Endodermal cell (in vitro differentiated cells): ENCODE results near the gene ITIH5. TPM values are rescaled to one million over a fixed set of nuclear protein-coding genes. Genes with fewer than 3 reads are reported as not detected.

Experiments used
- DNase-seq: peaks from one replicate; pipeline ENCODE4 v3.0.0-alpha.2; 2017
- H3K27ac ChIP-seq: 2 replicates; pipeline ENCODE4 v1.5.1; 2013; ENCODE audit warnings: mild to moderate bottlenecking, low read depth, low read length, moderate library complexity
- H3K27me3 ChIP-seq: 2 replicates; pipeline ENCODE4 v1.6.1; 2013; ENCODE audit warnings: mild to moderate bottlenecking, low read length, moderate library complexity; ENCODE audit not compliant: insufficient read depth, control insufficient read depth, poor library complexity, severe bottlenecking
- H3K36me3 ChIP-seq: 2 replicates; pipeline ENCODE4 v1.7.0; 2013; ENCODE audit warnings: mild to moderate bottlenecking, low read length, moderate library complexity; ENCODE audit not compliant: control insufficient read depth, insufficient read depth
- H3K4me1 ChIP-seq: one replicate; pipeline ENCODE4 v1.7.0; 2013; ENCODE audit warnings: low read length; ENCODE audit not compliant: control insufficient read depth, insufficient read depth
- H3K4me3 ChIP-seq: 2 replicates; pipeline ENCODE4 v1.5.1; 2013; ENCODE audit warnings: mild to moderate bottlenecking, low read length, moderate library complexity
- H3K9ac ChIP-seq: 2 replicates; pipeline ENCODE4 v1.6.1; 2013; ENCODE audit warnings: mild to moderate bottlenecking, low read length, moderate library complexity; ENCODE audit not compliant: poor library complexity, severe bottlenecking; ENCODE audit errors: extremely low read depth
- H3K9me3 ChIP-seq: 2 replicates; pipeline ENCODE4 v1.6.1; 2013; ENCODE audit warnings: mild to moderate bottlenecking, low read length, moderate library complexity; ENCODE audit not compliant: control insufficient read depth
- H3K27ac Mint-ChIP-seq: 2 replicates; pipeline ENCODE4 v1.8.0; 2020; ENCODE audit warnings: mixed read lengths
- H3K27me3 Mint-ChIP-seq: 2 replicates; pipeline ENCODE4 v1.8.0; 2021; ENCODE audit warnings: mild to moderate bottlenecking, mixed read lengths; ENCODE audit not compliant: insufficient read depth
- H3K36me3 Mint-ChIP-seq: 2 replicates; pipeline ENCODE4 v1.8.0; 2020; ENCODE audit warnings: low read depth, mixed read lengths
- H3K4me1 Mint-ChIP-seq: 2 replicates; pipeline ENCODE4 v1.8.0; 2020; ENCODE audit warnings: mixed read lengths
- H3K4me3 Mint-ChIP-seq: 2 replicates; pipeline ENCODE4 v1.8.0; 2020; ENCODE audit warnings: mild to moderate bottlenecking, moderate library complexity, mixed read lengths
- H3K9me3 Mint-ChIP-seq: 2 replicates; pipeline ENCODE4 v1.8.0; 2020; ENCODE audit warnings: mild to moderate bottlenecking, mixed read lengths
- CTCF ChIP-seq: fragments of 200-600 bp; sonication (generic); conservative IDR thresholded peaks from 2 replicates; pipeline ENCODE4 v1.5.0; 2021; ENCODE audit warnings: antibody characterized with exemption, mild to moderate bottlenecking
- WGBS, 2 experiments: methylation state at CpG; one replicate each; pipeline versions ENCODE4 v1.1.5 to v1.1.7; 2013; ENCODE audit warnings: missing lambda C conversion rate in 2 of 2, mixed read lengths in 1 of 2; ENCODE audit not compliant: insufficient coverage in 1 of 2, insufficient read length in 1 of 2; 5-methylcytosine and 5-hydroxymethylcytosine counted together
- total RNA-seq, 2 donors: library from RNA; stranded (reverse); fragmentation: NEBNext Ultra II Directional in 1 of 2; extraction: Animal tissue kit (Norgen Biotek cat#: 25700) in 1 of 2; gene quantifications; 2 replicates in 1 of 2; 3 replicates in 1 of 2; pipeline ENCODE4 v1.2.1, GENCODE V29; 2021

ITIH5 gene
- total RNA-seq, 2 donors from 2014 or later: 2.9 to 5.3 TPM

DNA sequence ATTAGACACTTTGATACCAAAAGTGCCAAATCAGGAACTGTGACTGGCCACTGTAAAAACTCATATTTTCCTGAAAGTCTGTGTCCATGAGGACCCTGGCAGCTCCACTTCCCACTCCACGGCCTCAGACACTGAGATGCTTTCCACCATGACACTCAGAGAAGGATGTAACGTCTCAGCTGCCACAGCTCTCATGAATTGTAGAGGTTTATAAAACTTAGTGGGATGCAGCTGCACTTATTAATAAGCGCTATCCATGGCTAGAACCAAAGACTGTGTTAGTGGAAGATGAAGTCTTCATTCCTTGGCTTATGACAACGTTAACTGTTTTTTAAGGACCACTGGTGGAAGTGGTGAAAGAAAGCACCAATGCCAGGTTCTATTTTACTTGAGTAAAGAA, 121.0 kb downstream of the ITIH5 start:
- H3K4me1 ChIP-seq: peaks cover 29% of the 10 kb centered on the region
- Mint-ChIP-seq H3K36me3 (no peaks in the 10 kb centered on the region), H3K9me3 (no peaks in the 10 kb centered on the region), H3K4me3 (no peak overlapping the region), H3K4me1 (peaks cover 41% of the 10 kb centered on the region), H3K27ac (no peak overlapping the region), H3K27me3 (peaks cover 9% of the 10 kb centered on the region)
- no peak for DNase-seq
- no peak for TF ChIP-seq CTCF
- no peak overlapping the region for H3K27ac ChIP-seq
- no peaks in the 10 kb centered on the region for H3K36me3 ChIP-seq
- no peak overlapping the region for H3K4me3 ChIP-seq
- no peaks in the 10 kb centered on the region for H3K27me3 ChIP-seq
- H3K9ac ChIP-seq: no peak overlapping the region
- H3K9me3 ChIP-seq: no peaks in the 10 kb centered on the region
- 72 to 73% methylated on average over 4 of the region's 4 CpGs for WGBS, 2 experiments

GRCh38 chr10:7545261-7545660, 121.5 kb downstream of the ITIH5 start:
- peaks cover 29% of the 10 kb centered on the region for H3K4me1 ChIP-seq
- H3K36me3 ChIP-seq: no peaks in the 10 kb centered on the region
- no peak overlapping the region for H3K27ac Mint-ChIP-seq
- H3K36me3 Mint-ChIP-seq: no peaks in the 10 kb centered on the region
- TF ChIP-seq CTCF: no peak
- H3K9me3 ChIP-seq: no peaks in the 10 kb centered on the region
- H3K27ac ChIP-seq: no peak overlapping the region
- no peak overlapping the region for H3K4me3 Mint-ChIP-seq
- H3K4me3 ChIP-seq: no peak overlapping the region
- no peaks in the 10 kb centered on the region for H3K9me3 Mint-ChIP-seq
- DNase-seq: no peak
- 89 to 92% methylated on average over 2 to 4 of the region's 4 CpGs for WGBS, 2 experiments
- no peak overlapping the region for H3K9ac ChIP-seq
- peaks cover 45% of the 10 kb centered on the region for H3K4me1 Mint-ChIP-seq
- H3K27me3 Mint-ChIP-seq: peaks cover 9% of the 10 kb centered on the region
- H3K27me3 ChIP-seq: no peaks in the 10 kb centered on the region

GRCh38 chr10:7544203-7544602, 122.6 kb downstream of the ITIH5 start:
- no peaks in the 10 kb centered on the region for H3K9me3 ChIP-seq
- Mint-ChIP-seq H3K4me3 (no peak overlapping the region), H3K9me3 (no peaks in the 10 kb centered on the region), H3K27me3 (peaks cover 6% of the 10 kb centered on the region), H3K36me3 (no peaks in the 10 kb centered on the region), H3K27ac (no peak overlapping the region), H3K4me1 (peaks cover 51% of the 10 kb centered on the region)
- H3K36me3 ChIP-seq: no peaks in the 10 kb centered on the region
- H3K4me1 ChIP-seq: peaks cover 29% of the 10 kb centered on the region
- DNase-seq: no peak
- H3K9ac ChIP-seq: no peak overlapping the region
- 83 to 88% methylated on average over 6 of the region's 6 CpGs for WGBS, 2 experiments
- no peak overlapping the region for H3K27ac ChIP-seq
- no peak overlapping the region for H3K4me3 ChIP-seq
- TF ChIP-seq CTCF: no peak
- H3K27me3 ChIP-seq: no peaks in the 10 kb centered on the region
